ENCODE measurements around the gene TAF15.

TAF15 gene

DNA sequence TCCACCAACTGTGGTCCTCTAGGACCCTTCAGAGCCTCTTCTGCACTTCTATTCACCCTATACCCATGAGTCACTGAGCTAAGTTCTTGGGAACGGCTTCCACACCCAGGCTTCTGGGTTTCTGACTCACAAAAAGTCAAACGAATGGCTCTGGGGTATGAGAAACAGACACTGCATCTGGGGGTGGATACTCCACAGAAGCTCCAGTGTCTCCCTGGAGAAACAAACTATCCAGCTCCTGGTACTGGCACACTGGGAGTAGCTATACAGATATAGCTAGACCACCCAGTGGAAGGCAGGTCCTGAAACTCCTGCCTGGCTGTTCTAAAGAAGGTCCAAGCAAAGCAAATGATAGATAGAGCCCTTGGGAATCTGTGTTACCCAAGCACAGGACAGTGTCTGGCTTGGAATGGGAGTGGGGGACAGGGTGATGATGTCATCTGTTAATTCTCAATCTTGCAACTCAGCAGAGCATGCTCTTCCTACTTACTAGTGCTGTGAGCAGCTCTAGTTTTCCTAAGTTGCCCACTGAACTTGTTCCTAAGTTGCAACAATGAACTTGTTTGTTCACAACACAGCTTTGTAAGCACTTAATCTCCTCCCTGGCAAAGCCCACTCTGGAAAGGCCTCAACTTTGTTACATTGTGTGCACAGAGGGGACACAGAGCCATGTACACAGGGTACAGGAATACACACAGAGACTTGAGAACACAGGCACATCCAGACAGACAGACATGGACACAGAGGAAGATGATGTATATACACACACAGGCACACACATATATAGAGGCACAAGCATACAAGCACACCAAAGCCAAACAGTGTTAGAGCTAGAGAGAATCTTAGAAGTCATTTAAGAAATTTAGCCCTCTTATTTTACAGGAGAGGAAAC lies 20.6 kb upstream of the TAF15 start:
- 0 out of 2 replicates have a peak, but pooled peaks cover 2% of the 10 kb centered on the region for H3K4me1 ChIP-seq (ENCODE audit: insufficient read depth, low read length)
- peaks cover 33% of the 10 kb centered on the region for H3K27me3 ChIP-seq (ENCODE audit: insufficient read depth, low read length)
- no peaks in the 10 kb centered on the region for H3K9me3 ChIP-seq (ENCODE audit: insufficient read depth, low read depth, low read length)
- no peak overlapping the region for H3K9ac ChIP-seq (ENCODE audit: low read depth, low read length)
- H3K27ac ChIP-seq (ENCODE audit: low read depth, low read length) = no peak overlapping the region
- no peak overlapping the region for H3K4me3 ChIP-seq (ENCODE audit: low read length)
- 66% methylated on average over 2 of the region's 2 CpGs for WGBS
- no peaks in the 10 kb centered on the region for H3K36me3 ChIP-seq (ENCODE audit: insufficient read depth, low read length)

- H3K9me3 ChIP-seq (ENCODE audit: insufficient read depth, low read depth, low read length) = no peaks in the 10 kb centered on the region
- no peak overlapping the region for H3K9ac ChIP-seq (ENCODE audit: low read depth, low read length)
- peaks cover 54% of the 10 kb centered on the region for H3K27me3 ChIP-seq (ENCODE audit: insufficient read depth, low read length)
- H3K27ac ChIP-seq (ENCODE audit: low read depth, low read length) = no peak overlapping the region
- H3K4me1 ChIP-seq (ENCODE audit: insufficient read depth, low read length) = peaks cover 2% of the 10 kb centered on the region; the same call in 1 of the 2 replicates
- no peak overlapping the region for H3K4me3 ChIP-seq (ENCODE audit: low read length)
- WGBS = 89% methylated on average over 3 of the region's 3 CpGs
- H3K36me3 ChIP-seq (ENCODE audit: insufficient read depth, low read length) = no peaks in the 10 kb centered on the region
Measured at GRCh38 chr17:35790841-35791240, 18.4 kb upstream of the TAF15 start.

- H3K4me1 ChIP-seq (ENCODE audit: insufficient read depth, low read length) = peaks cover 2% of the 10 kb centered on the region; the same call in 1 of the 2 replicates
- H3K4me3 ChIP-seq (ENCODE audit: low read length) = no peak overlapping the region
- H3K36me3 ChIP-seq (ENCODE audit: insufficient read depth, low read length) = no peaks in the 10 kb centered on the region
- H3K9me3 ChIP-seq (ENCODE audit: insufficient read depth, low read depth, low read length) = no peaks in the 10 kb centered on the region
- peaks cover 64% of the 10 kb centered on the region for H3K27me3 ChIP-seq (ENCODE audit: insufficient read depth, low read length)
- WGBS = 53% methylated on average over 9 of the region's 9 CpGs
- no peak overlapping the region for H3K9ac ChIP-seq (ENCODE audit: low read depth, low read length)
- no peak overlapping the region for H3K27ac ChIP-seq (ENCODE audit: low read depth, low read length)
Measured at GRCh38 chr17:35791681-35792350, 17.5 kb upstream of the TAF15 start.

GRCh38 chr17:35793257-35793656 lies 16.0 kb upstream of the TAF15 start:
- no peak overlapping the region for H3K9ac ChIP-seq (ENCODE audit: low read depth, low read length)
- WGBS = 63% methylated on average over 3 of the region's 3 CpGs
- H3K4me3 ChIP-seq (ENCODE audit: low read length) = no peak overlapping the region
- H3K9me3 ChIP-seq (ENCODE audit: insufficient read depth, low read depth, low read length) = no peaks in the 10 kb centered on the region
- H3K4me1 ChIP-seq (ENCODE audit: insufficient read depth, low read length) = peaks cover 2% of the 10 kb centered on the region; the same call in 1 of the 2 replicates
- peaks cover 76% of the 10 kb centered on the region for H3K27me3 ChIP-seq (ENCODE audit: insufficient read depth, low read length)
- no peak overlapping the region for H3K27ac ChIP-seq (ENCODE audit: low read depth, low read length)
- no peaks in the 10 kb centered on the region for H3K36me3 ChIP-seq (ENCODE audit: insufficient read depth, low read length)

DNA sequence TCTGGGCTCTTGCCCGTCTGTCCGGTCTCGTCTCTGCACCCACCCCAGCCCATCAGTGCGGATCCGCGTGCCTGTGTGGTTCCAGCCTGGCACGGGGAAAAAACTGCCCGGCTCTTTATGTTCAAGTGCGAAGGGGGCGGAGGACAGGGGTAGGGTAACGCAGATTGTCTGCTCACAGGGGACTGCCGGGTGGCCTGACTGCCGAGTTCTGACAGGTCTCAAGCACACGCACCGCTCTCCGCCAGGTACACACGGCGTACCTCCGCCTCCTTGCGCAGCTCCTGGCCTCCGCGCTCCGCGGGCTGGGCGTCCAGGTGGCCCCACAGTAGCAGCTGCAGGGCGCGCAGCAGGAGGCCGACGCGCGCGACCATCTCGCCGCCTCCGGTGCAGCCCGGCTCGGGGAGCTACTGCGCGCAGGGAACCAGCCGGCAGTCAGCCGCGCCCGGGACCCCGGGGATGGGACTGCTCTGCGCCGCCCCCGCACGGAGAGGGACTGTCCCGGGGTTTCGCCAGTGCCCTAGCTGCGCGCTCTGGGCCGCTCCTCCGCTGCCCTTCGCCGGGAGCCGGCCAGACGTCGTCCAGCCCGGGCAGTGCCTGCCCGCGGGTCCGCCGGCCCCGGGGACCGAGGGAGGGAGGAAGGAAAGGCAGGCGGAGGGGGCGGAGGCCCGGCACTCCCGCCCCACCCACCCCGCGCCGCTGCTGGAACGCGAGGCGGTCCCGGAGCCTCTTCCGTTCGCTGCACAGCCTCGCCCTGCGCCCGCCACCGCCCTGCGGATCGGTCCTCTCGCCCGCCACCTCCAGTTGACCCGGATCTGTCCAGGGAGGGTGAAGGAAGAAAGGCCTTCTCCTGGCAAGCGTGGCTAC lies 14.0 kb upstream of the TAF15 start, which contains the start of gene MMP28:
MMP28 (minus strand) TSS at position 635 of the 864 bp plus-strand sequence; CDS start at position 371, 264 bp downstream.
- no peak within 1 kb of the TSS for H3K9ac ChIP-seq (ENCODE audit: low read depth, low read length)
- H3K36me3 ChIP-seq (ENCODE audit: insufficient read depth, low read length) = no peaks in the 10 kb centered on the region
- whole genome bisulfite sequencing = 2% methylated on average over 89 of the region's 89 CpGs
- no peaks in the 10 kb centered on the region for H3K9me3 ChIP-seq (ENCODE audit: insufficient read depth, low read depth, low read length)
- H3K27ac ChIP-seq (ENCODE audit: low read depth, low read length) = no peak within 1 kb of the TSS
- peak within 1 kb of the TSS; percentile 60 for H3K4me3 ChIP-seq (ENCODE audit: low read length)
- peaks cover 2% of the 10 kb centered on the region; the same call in 1 of the 2 replicates for H3K4me1 ChIP-seq (ENCODE audit: insufficient read depth, low read length)
- peaks cover 82% of the 10 kb centered on the region for H3K27me3 ChIP-seq (ENCODE audit: insufficient read depth, low read length)

DNA sequence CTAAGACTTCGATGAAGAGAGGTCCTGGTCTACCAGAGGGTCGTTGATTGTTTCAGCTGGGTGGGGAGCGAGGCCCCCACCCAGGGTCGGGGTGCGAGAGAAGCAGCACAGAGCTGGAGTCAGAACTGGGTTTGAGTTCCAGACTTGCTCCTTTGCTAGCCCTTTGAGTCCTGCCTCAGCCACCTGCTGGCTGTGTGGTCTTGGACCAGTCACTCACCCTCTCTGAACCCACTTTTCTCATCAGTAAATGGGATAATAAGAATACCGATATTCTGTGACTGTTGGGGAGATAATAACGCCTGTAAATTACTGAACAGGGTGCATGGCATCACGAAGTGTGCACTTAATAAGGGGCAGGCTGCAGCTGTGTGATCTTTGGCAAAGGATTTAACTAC lies 13.4 kb upstream of the TAF15 start:
- 45% methylated on average over 8 of the region's 8 CpGs for WGBS
- peaks cover 82% of the 10 kb centered on the region for H3K27me3 ChIP-seq (ENCODE audit: insufficient read depth, low read length)
- H3K4me3 ChIP-seq (ENCODE audit: low read length) = peak overlapping the region; percentile 60
- H3K27ac ChIP-seq (ENCODE audit: low read depth, low read length) = no peak overlapping the region
- no peak overlapping the region for H3K9ac ChIP-seq (ENCODE audit: low read depth, low read length)
- H3K36me3 ChIP-seq (ENCODE audit: insufficient read depth, low read length) = no peaks in the 10 kb centered on the region
- H3K9me3 ChIP-seq (ENCODE audit: insufficient read depth, low read depth, low read length) = no peaks in the 10 kb centered on the region
- H3K4me1 ChIP-seq (ENCODE audit: insufficient read depth, low read length) = peaks cover 2% of the 10 kb centered on the region; the same call in 1 of the 2 replicates

DNA sequence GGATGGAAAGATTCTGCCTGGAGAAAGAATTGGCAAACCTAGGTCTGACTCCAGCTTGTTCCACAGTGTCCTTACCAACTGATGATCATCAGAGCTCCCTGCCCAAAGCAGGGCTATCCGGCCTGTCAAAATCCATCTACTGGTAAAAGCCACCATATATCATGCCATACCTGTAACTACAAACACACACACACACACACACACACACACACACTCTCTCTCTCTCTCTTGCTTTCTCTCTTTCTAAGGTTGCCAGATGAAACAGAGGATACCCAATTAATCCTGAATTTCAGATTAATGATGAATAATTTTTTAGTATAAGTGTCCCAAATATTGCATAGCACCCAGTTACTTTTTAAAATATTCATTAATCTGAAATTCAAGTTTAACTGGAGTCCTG lies 12.3 kb upstream of the TAF15 start:
- H3K36me3 ChIP-seq (ENCODE audit: insufficient read depth, low read length) = no peaks in the 10 kb centered on the region
- no peaks in the 10 kb centered on the region for H3K9me3 ChIP-seq (ENCODE audit: insufficient read depth, low read depth, low read length)
- no peaks in the 10 kb centered on the region; the same call in 1 of the 2 replicates for H3K4me1 ChIP-seq (ENCODE audit: insufficient read depth, low read length)
- H3K27me3 ChIP-seq (ENCODE audit: insufficient read depth, low read length) = peaks cover 71% of the 10 kb centered on the region
- 73% methylated on average over 1 of the region's 1 CpG for WGBS
- H3K9ac ChIP-seq (ENCODE audit: low read depth, low read length) = no peak overlapping the region
- no peak overlapping the region for H3K27ac ChIP-seq (ENCODE audit: low read depth, low read length)
- H3K4me3 ChIP-seq (ENCODE audit: low read length) = no peak overlapping the region

- H3K27me3 ChIP-seq (ENCODE audit: insufficient read depth, low read length) = peaks cover 67% of the 10 kb centered on the region
- WGBS = 50% methylated on average over 4 of the region's 4 CpGs
- H3K27ac ChIP-seq (ENCODE audit: low read depth, low read length) = no peak overlapping the region
- no peaks in the 10 kb centered on the region for H3K36me3 ChIP-seq (ENCODE audit: insufficient read depth, low read length)
- H3K4me1 ChIP-seq (ENCODE audit: insufficient read depth, low read length) = no peaks in the 10 kb centered on the region; the same call in 1 of the 2 replicates
- no peak overlapping the region for H3K4me3 ChIP-seq (ENCODE audit: low read length)
- no peak overlapping the region for H3K9ac ChIP-seq (ENCODE audit: low read depth, low read length)
- no peaks in the 10 kb centered on the region for H3K9me3 ChIP-seq (ENCODE audit: insufficient read depth, low read depth, low read length)
Measured at GRCh38 chr17:35797370-35797769, 11.9 kb upstream of the TAF15 start.

DNA sequence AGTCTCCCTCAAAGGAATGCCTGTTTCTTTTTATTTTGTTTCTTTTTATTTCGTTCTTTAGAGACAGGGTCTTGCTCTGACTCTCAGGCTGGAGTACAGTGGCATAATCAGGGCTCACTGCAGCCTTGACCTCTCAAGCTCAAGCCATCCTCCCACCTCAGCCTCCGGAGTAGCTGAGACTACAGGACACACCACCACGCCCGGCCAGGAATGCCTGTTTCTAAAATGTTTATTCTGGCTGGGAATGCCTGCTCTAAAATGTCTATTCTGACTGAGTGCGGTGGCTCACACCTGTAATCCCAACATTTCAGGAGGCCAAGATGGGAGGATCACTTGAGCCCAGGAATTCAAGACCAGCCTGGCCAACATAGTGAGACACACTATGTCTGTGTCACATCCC lies 11.4 kb upstream of the TAF15 start:
- Histone ChIP-seq H3K27ac (ENCODE audit: low read depth, low read length) (no peak overlapping the region), H3K36me3 (ENCODE audit: insufficient read depth, low read length) (no peaks in the 10 kb centered on the region), H3K27me3 (ENCODE audit: insufficient read depth, low read length) (peaks cover 61% of the 10 kb centered on the region), H3K4me1 (ENCODE audit: insufficient read depth, low read length) (no peaks in the 10 kb centered on the region; the same call in 1 of the 2 replicates), H3K4me3 (ENCODE audit: low read length) (no peak overlapping the region), H3K9me3 (ENCODE audit: insufficient read depth, low read depth, low read length) (no peaks in the 10 kb centered on the region), H3K9ac (ENCODE audit: low read depth, low read length) (no peak overlapping the region)
- WGBS = 81% methylated on average over 5 of the region's 5 CpGs

GRCh38 chr17:35799942-35800341 lies 9.3 kb upstream of the TAF15 start:
- H3K27me3 ChIP-seq (ENCODE audit: insufficient read depth, low read length) = peaks cover 41% of the 10 kb centered on the region
- H3K36me3 ChIP-seq (ENCODE audit: insufficient read depth, low read length) = no peaks in the 10 kb centered on the region
- no peaks in the 10 kb centered on the region for H3K9me3 ChIP-seq (ENCODE audit: insufficient read depth, low read depth, low read length)
- H3K27ac ChIP-seq (ENCODE audit: low read depth, low read length) = no peak overlapping the region
- no peak overlapping the region for H3K4me3 ChIP-seq (ENCODE audit: low read length)
- no peak overlapping the region for H3K9ac ChIP-seq (ENCODE audit: low read depth, low read length)
- no peaks in the 10 kb centered on the region for H3K4me1 ChIP-seq (ENCODE audit: insufficient read depth, low read length)
